HG03135 (cell line): Measurements from ENCODE around the gene EML4.
A peak's percentile ranks its signal among the peaks of the same experiment; 100 is the strongest.
"Not testable (repeated sequence)": the region's sequence is repeated elsewhere in the genome, so short reads cannot be mapped to it uniquely, and the experiment has no call there.

Experiments used
- ATAC-seq: cut with Tn5 transposase; IDR thresholded peaks from one replicate; pipeline ENCODE4 v1.9.1; 2021; ENCODE audit warnings: mild to moderate bottlenecking, moderate library complexity; ENCODE audit not compliant: unreplicated experiment

The EML4 gene

GRCh38 chr2:42169100-42169873 lies at the start of gene EML4:
TSS of gene EML4 (plus strand) at chr2:42169353. CDS start at chr2:42169612, 259 bp downstream.
- ATAC-seq = peak; percentile 87

GRCh38 chr2:42123426-42123825 lies 45.7 kb upstream of the EML4 start:
- no peak for ATAC-seq

GRCh38 chr2:42124011-42124785 lies 45.0 kb upstream of the EML4 start:
- ATAC-seq = peak; percentile 72

GRCh38 chr2:42125841-42126594 lies 43.1 kb upstream of the EML4 start:
- no peak for ATAC-seq

DNA sequence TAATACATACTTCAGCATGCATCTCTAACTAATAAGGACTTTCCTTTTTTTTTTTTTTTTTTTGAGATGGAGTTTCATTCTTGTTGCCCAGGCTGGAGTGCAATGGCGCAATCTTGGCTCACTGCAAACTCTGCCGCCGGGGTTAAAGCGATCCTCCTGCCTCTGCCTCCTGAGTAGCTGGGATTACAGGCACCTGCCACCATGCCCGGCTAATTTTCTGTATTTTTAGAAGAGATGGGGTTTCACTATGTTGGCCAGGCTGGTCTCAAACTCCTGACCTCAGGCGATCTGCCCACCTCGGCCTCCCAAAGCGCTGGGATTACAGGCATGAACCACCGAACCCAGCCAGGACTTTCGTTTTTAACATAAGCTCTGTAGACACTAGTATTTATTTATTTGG lies 42.3 kb upstream of the EML4 start:
- ATAC-seq = not testable (repeated sequence)

DNA sequence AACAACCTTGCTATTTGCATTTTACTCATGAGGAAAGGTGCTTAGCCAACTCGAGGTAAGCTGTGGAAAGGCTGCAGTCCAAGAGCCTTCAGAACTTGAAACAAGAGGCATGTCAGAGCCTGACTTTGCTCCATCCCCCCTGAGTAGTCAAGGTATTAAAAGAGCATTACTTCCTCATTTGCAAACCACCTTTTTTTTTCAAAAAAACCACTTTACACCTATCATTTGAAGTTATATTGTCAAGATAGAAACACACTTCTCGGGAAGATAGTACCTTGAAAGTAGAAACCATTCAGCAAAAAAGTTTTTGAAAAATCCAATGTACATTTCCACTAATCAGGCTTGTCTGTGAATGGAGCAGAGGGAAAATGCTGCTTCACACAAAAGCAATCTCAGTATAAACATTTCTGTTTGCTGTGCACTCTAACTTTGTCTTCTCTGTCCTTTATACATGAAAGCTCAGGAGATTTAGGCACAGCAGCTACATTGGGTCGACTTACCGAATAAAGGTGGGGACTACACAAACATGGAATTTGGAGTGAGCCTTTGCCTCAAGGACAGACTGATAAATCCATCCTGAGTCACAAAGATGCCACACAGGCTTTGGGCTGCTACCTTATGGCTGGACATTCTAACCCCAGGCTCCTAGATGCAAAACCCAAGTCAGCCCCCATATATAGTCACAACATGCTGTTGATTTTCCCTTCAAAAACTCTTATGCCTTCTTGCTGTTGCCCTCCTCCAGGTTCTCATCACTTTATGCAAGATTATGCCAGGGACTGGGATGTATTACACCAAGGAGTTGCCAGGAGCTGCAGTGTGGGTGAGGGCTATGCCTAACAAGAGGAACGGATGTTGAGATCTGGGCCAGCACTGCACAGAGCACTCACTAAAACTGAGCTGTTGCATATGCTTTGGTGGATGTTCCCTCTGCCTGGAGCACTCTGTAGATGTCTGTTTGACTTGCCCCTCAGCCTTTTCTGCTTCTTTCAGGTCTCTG lies 41.4 kb upstream of the EML4 start:
- ATAC-seq = peak; percentile 37

- peak; percentile 31 for ATAC-seq
These were observed 40.2 kb upstream of the EML4 start for GRCh38 chr2:42128721-42129486.

DNA sequence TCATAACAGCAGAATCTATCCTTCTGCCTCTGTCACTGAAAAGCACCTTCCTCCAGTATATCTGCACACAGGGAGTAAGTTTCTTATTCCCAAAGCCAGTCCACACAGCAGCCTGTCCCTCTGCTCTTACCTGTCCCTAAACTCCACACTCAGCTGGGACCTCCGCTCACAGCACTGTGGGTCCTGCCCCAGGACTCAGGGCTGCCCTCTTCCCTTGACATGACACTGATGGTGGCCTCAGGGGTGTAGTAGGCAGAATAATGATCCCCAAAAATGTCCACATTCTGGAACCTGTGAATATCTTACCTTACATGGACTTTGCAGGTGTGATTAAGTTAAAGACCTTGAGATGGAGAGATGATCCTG lies 39.7 kb upstream of the EML4 start:
- no peak for ATAC-seq

GRCh38 chr2:42129947-42130346 lies 39.2 kb upstream of the EML4 start:
- no peak for ATAC-seq

- not testable (repeated sequence) for ATAC-seq
These were observed 38.3 kb upstream of the EML4 start for GRCh38 chr2:42130858-42131257.

DNA sequence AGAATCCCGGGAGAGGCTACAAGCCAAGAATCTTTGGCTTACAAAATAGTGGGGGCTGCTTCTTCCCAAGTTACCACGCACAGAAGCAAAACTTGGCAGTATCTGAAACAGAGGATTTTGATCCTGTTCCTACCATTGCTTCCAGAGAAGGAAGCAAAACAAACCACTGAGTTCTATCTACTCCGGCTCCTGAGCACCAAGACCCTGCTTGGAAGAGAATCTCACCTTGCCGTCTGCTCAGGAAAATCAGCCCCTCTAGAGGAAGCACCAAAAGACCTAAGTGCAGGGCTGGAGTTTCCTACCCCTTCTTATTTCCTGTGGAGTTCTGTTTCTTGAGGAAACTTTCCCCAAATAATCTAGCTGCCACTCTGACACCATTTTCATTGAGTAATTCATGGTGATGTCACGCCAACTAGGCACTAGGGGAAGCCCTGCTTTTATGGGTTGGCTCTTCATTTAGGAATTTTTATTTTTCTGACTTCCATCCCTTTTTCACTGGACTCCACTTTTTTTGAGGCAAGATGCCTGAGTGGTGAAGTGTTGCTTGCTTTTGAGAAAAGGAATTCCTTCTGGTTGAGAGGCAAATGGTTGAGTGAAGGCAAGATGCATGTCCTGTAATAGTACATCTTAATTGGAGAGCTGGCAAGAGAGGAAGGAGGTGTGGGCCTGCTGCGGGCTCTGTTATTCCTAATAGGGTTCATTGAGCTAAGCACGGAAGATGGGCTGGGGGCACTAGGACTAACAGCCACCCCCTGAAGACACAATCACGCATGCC lies 36.8 kb upstream of the EML4 start:
- ATAC-seq = no peak

DNA sequence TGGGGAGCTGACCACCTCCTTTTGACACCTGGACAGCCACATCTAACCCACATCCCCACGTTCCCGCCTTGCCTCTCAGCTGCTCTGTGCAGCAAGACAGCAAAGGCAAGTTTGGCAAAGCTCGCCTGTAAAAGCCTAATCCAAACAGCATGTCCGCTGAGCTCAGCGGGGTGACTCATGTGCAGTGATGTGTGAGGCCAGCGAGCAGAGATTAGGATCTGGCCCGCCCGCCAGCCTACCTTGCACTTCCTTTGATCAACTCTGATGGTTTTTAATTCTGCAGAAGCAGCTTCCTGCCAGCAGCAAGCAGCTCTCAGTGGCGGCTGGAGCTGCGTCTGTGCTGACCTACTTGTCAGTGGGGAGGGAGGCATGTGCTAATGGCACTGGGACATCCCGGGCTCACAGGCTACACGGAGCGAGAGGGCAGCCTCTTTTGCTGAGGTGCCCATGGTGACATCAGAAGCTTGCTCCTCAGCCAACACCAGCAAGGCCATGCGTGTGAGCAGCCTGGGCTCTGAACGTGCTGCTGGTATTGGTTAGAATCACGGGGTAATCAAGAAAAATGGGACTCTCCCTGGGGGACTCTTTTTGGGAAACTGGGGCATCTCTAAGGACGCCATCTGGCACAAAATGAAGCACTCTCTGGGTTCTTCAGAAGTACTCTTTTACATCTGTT lies 36.0 kb upstream of the EML4 start:
- peak; percentile 89 for ATAC-seq

DNA sequence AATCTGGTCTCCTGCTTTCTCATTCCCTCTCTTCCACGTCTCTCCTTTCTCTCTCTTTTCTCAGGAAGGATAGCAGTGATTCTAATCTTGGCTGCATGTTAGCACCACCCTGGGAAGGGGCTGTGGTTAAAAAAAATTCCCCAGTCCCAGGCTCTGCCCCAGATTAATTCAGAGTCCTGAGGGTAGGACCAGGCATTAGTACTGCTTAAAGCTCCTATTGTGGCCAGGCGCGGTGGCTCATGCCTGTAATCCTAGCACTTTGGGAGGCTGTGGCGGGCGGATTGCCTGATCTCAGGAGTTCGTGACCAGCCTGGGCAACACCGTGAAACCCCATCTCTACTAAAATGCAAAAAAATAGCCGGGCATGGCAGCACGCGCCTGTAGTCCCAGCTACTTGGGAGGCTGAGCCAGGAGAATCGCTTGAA lies 35.4 kb upstream of the EML4 start:
- no peak for ATAC-seq

DNA sequence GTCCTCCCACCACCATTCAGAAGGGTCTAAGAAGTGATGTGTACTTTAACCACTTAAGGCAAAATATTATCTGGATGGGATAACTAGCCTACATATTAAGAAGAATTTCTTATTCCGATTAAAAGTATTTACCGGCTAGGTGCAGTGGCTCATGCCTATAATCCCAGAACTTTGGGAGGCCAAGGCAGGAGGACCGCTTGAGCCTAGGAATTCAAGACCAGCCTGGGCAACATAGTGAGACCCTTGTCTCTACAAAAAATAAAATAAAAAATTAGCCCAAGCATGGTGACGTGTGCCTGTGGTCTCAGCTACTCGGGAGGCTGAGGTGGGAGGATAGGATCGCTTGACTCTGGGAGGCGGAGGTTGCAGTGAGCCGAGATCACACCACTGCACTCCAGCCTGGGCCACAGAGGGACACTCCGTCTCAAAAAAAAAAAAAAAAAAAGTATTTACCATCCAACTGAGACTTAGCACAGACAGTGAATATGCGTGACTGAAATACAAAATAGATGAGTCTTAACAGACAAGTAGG lies 34.7 kb upstream of the EML4 start:
- not testable (repeated sequence) for ATAC-seq

DNA sequence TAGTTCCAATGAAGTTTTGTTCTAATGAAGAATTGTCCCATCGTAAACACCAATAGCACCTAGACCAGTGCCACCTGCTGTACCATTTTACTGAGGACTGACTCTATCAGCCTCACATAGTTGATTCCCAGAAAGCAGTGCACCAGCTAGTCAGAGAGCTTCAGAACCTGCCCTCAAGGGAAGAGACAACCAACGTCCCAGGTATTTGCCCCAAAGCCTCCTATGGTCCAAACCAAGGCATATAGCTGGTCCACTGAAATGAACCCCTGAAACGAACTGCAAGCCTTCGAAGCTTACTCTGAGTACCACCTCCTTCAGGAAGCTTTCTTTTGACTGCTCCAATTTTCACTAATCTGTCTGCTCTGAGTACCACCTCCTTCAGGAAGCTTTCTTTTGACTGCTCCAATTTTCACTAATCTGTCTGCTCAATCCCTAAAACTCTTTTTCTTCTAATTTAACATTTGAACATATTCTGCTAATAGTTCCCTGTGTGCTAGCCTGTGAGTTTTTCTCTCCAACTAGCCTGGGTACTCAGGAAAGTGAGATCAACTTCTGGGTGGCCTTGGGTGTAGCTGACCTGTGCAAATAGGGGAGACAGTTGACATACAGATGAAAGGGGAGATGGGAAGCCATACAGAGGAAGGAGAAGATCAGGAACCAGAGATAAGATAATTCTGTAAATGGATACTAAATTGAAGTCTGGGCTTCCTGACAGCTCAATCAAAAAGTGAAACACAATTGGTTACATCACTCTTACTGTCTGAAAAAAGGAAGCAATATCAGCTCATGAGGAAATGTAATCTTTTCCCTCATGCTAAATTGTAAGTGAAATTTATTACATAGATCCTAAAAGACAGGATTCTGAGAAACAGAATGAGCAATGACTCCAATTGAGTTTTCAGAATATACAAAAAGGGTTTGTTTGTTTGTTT lies 33.5 kb upstream of the EML4 start:
- ATAC-seq = no peak

DNA sequence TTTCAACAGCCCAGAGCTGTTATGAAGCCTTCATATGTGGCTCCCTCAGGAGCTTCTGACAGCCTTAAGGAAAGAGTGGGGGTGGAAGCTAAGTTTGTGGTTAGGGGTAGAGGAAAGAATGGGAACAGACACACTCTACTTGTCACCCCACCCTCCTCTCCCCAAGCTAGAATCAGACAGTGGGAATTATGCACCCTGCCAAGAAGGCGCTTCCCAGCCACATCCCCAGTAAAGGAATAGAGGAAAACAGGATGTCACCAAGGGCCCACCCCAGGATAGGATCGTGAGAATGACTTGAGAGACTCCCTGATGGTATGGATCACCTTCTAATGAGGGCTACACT lies 32.4 kb upstream of the EML4 start:
- no peak for ATAC-seq
